HG02870 (cell line): ENCODE data around the gene OR1D5.
A peak's percentile ranks its signal among the peaks of the same experiment; 100 is the strongest.
"Not testable (repeated sequence)": the region's sequence is repeated elsewhere in the genome, so short reads cannot be mapped to it uniquely, and the experiment has no call there.

ENCODE experiments used
- ATAC-seq: cut with Tn5 transposase; IDR thresholded peaks from one replicate; pipeline ENCODE4 v1.9.1; 2021; ENCODE audit warnings: mild to moderate bottlenecking, moderate library complexity; ENCODE audit not compliant: unreplicated experiment

Gene OR1D5

GRCh38 chr17:3063507-3063906, at the start of gene OR1D5:
TSS of gene OR1D5 (minus strand) at chr17:3063607. CDS start at chr17:3063607, 0 bp downstream.
- not testable (repeated sequence) for ATAC-seq

- ATAC-seq, result no peak
These were observed 40.9 kb upstream of the OR1D5 start, which contains the start of gene OR1D2 for GRCh38 chr17:3104322-3104721. TSS of gene OR1D2 (minus strand) at chr17:3104422. CDS start at chr17:3092996, 11,426 bp downstream.

DNA sequence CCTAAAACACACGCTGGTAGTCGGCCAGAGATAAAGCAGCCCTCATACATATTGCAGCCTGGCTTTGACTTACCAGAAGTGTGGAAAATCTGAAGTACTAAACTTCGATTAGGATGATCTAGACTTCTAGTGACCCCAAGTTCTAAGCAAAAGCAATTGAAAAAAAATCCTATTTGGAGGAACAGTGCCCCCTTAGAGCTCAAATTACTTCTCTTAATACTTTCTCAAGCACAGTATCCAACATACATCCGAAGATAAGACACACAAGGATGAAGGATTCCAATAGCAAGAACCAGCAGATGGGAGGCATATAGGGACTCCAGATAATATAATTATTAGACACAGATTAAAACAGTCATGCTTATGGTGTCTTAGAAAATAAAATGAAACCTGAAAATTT, 10.4 kb upstream of the OR1D5 start:
- ATAC-seq, result not testable (repeated sequence)

DNA sequence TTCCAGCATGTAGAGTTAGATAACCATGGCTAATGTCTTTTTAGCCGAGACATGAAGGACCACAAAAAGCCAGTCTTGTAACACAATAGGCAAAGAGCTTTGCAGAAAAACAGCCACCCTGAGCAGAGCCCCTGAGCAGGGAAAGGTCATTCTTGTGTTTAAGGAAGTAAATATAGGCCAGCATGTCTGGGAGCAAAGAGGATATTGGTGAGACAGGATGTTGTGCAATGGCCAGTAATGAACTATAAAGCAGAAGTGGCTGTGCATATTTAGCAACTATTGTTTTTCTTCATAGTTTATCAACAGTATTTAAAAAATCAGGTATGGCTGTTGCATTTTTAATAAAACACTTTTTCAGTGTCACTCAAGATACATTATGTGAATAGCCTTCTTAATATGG, 1.8 kb upstream of the OR1D5 start:
- ATAC-seq, result not testable (repeated sequence)

- not testable (repeated sequence) for ATAC-seq
These were observed 506 bp downstream of the OR1D5 start for GRCh38 chr17:3062824-3063377.

GRCh38 chr17:3054868-3055267, 8.5 kb downstream of the OR1D5 start:
- not testable (repeated sequence) for ATAC-seq

- no peak for ATAC-seq
These were observed 13.6 kb downstream of the OR1D5 start for GRCh38 chr17:3049705-3050295.

GRCh38 chr17:3048727-3049471, 14.5 kb downstream of the OR1D5 start:
- peak; percentile 95 for ATAC-seq

DNA sequence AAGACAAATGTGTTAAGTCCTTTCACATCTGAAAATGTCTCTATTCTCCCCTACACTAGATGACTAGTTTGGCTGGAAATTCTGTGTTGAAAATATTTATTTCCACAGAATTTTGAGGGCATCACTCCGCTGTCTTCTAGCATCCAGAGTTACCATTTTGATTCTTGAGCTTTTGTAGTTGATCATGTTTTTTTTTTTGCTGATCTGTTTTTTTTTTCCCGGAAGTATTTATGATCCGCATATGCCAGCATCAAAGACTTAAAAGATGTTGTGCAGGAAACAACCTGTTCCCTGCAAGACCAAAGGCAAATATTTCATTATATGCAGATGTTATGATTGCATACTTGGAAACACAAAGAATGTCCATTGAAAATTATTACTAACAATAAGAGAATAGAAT, 16.7 kb downstream of the OR1D5 start:
- ATAC-seq, result no peak

DNA sequence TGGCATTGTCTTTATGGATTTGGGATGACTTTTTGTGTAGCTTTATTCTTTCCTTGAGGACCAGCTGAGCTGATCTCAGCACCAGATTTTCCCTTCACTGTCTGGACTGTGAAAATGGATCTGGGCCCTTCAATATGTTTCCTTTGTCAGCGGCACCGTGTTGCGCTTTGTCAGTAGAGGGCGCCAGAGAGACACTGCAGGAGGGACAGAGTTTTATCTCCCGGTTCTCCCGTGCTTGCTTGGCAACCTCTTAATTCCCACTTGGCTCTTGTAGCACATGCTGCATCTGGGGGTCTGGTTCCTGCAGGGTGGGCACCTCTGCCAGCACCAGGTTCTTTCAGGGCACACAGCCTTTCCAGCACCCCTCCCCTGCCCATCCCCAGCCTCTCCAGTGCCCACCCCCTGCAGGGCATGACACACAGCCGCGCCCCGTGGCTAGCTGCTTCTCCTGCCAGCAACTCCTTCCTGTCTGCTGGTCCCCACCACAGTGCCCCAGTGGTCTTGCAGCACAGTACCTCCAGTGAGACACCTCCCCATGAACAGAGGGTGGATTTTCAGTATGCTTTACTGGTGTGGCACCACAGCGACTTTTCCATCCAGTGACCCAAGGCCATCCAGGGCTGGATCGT, 19.6 kb downstream of the OR1D5 start:
- ATAC-seq, result no peak

DNA sequence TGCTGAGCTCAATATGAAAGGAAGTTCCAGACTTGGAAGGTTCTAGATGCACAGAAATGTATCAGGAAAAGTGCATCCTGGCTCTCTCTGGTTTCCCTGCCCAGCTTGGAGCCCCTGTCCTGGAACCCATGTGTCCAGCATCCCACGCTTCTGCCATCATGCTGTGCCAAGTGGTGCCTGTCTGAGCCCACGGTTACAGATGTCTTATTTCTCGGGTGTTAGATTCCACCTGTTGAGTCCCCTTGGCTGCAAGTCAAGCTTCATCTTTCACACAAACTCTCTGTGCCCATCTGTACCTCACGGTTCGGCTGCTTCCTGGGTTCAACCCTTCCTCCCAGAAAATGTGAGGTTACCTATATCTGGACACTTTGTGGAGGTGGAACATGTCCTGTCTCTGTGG, 22.5 kb downstream of the OR1D5 start:
- no peak for ATAC-seq

DNA sequence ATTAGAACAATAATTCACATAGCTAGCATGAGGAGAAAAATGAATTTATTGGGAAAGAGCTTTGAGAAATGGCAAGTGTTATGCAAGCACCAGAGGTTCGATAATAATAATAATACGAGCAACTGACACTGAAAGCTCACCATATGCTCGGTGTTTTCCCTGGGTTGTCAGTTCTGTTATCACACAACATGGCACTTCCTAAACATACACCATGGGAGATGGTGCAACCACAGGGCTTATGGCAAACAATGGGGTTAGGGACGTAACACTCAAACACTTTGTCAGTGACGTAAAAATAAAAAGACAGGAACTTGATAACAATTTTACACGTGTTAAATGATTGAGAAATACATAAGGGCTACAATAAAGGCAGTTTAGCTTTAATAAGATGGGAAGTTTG, 23.7 kb downstream of the OR1D5 start:
- no peak for ATAC-seq

DNA sequence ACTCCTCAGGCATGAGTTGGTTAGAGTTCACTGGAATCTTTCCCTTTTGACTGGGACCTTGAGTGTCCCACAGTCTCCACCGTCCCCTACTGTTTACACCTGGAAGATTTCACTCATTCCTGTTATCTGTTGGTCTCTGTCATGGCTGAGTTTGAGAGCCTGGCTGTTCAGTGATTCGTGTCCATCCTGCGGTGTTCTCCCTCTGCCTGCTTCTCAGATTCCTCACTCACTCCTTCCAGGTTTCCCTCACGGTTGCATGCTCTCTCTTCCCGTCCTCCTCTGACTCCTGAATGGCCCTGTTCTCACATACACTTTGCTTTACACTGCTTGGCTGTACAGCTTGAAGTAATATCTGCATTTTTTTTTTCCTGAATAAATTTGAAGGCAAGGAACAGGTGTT, 24.5 kb downstream of the OR1D5 start:
- ATAC-seq, result no peak

DNA sequence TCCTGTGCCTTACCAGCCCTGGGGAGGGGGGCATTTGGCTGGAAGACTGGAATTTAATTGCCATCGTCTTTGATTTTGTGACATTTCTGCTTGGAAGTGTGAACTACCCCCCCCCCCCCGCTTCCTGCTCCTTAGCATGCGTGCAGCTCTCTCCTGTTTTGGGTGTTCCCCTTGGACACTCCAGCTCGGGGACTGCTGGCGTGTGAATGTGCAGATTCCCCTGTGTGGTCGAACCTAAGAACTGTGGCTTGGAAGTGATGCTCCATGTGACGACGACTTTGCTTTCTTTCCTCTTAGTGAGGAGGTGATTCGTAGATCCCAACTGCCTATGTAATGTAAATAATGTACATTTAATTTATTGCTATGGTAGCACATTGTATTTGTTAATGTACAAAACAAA, 26.1 kb downstream of the OR1D5 start:
- ATAC-seq, result no peak

GRCh38 chr17:3036800-3037199, 26.6 kb downstream of the OR1D5 start:
- no peak for ATAC-seq

GRCh38 chr17:3035968-3036280, 27.5 kb downstream of the OR1D5 start:
- no peak for ATAC-seq

- ATAC-seq, result no peak
These were observed 28.0 kb downstream of the OR1D5 start for GRCh38 chr17:3035256-3035967.

- no peak for ATAC-seq
These were observed 28.9 kb downstream of the OR1D5 start for GRCh38 chr17:3034578-3034920.

DNA sequence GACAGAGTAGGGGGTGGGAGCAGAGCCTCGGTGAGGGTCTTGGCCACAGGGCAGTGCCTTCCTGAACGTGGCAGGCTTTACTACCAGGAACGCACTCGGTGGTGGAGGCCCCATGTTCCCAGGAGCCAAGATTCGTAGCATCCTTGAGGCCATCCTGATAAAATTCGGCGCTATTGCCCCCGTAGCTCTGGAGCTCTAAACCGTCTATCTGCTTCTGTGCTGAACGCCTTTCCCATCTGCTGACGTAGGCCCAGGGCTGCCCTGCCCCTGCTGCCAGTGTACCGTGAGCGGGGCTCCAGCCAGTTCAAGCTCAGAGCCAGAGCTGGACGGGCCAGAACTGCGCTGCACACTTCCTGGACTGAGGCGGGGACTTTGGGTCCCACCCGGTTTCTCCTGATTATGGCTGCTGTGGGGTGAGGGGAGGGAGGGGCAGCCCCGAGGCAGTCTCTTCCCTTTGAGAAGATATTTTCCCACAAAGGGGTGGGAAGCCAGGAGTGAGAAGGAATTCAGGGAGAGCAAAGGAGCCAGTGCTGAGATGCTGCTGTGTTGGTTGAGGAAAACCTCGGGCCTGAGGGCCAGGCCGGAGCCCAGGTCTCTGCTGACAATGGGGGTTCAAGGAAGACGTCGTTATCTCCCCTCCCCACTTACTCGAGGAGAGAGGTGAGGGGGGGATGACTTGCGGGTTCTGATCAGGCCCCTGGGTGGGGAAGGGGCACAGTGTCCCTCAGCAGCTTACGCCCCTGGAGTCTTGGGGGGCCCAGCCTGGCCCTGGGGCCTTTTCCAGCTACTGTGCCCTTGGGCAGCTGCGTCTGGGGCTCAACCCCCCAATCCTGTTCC, 29.4 kb downstream of the OR1D5 start:
- no peak for ATAC-seq

- no peak for ATAC-seq
These were observed 30.2 kb downstream of the OR1D5 start for GRCh38 chr17:3033248-3033640.
